ENCODE results near the gene SPINK8.

The SPINK8 gene

GRCh38 chr3:48320996-48321395 lies 12.5 kb downstream of the SPINK8 start:
- DNase-seq, result no peak

GRCh38 chr3:48318713-48319468 lies 14.6 kb downstream of the SPINK8 start:
- DNase-seq, result no peak

- no peak for DNase-seq
These were observed 18.9 kb downstream of the SPINK8 start for GRCh38 chr3:48314542-48314941.

GRCh38 chr3:48306860-48307530 lies 26.5 kb downstream of the SPINK8 start:
- DNase-seq, result no peak

GRCh38 chr3:48306290-48306689 lies 27.2 kb downstream of the SPINK8 start:
- DNase-seq, result no peak

GRCh38 chr3:48305396-48305795 lies 28.1 kb downstream of the SPINK8 start:
- DNase-seq, result no peak

- DNase-seq, result no peak
These were observed 30.4 kb downstream of the SPINK8 start for GRCh38 chr3:48303021-48303420.

GRCh38 chr3:48301800-48302166 lies 31.7 kb downstream of the SPINK8 start:
- DNase-seq, result peak; percentile 22

- peak; percentile 92 for DNase-seq
These were observed 32.3 kb downstream of the SPINK8 start, which contains the start of gene NME6 for GRCh38 chr3:48301020-48301799. Gene NME6, minus strand, starts transcription at chr3:48301367.

- DNase-seq, result peak; percentile 2
These were observed 33.4 kb downstream of the SPINK8 start for GRCh38 chr3:48299746-48300712.

GRCh38 chr3:48297111-48297810 lies 36.2 kb downstream of the SPINK8 start:
- DNase-seq, result no peak

- DNase-seq, result no peak
These were observed 36.8 kb downstream of the SPINK8 start for GRCh38 chr3:48296699-48297098.

GRCh38 chr3:48294611-48295263 lies 38.7 kb downstream of the SPINK8 start:
- no peak for DNase-seq

GRCh38 chr3:48289659-48290058 lies 43.8 kb downstream of the SPINK8 start:
- DNase-seq, result no peak

- DNase-seq, result no peak
These were observed 46.4 kb downstream of the SPINK8 start for GRCh38 chr3:48287034-48287433.

GRCh38 chr3:48286308-48286707 lies 47.2 kb downstream of the SPINK8 start:
- DNase-seq, result no peak

GRCh38 chr3:48285675-48286074 lies 47.8 kb downstream of the SPINK8 start:
- no peak for DNase-seq

GRCh38 chr3:48285132-48285531 lies 48.3 kb downstream of the SPINK8 start:
- peak; percentile 51 for DNase-seq

GRCh38 chr3:48280881-48281280 lies 52.6 kb downstream of the SPINK8 start:
- no peak for DNase-seq

- DNase-seq, result no peak
These were observed 54.4 kb downstream of the SPINK8 start for GRCh38 chr3:48278884-48279559.

Measured in fibroblast of skin of abdomen (primary cell).